Colonic mucosa (tissue), 4 donors: Measurements from ENCODE around the gene MAP3K1. TPM values are rescaled to one million over a fixed set of nuclear protein-coding genes. Genes with fewer than 3 reads are reported as not detected.

Experiments used
- DNase-seq: peaks from one replicate; pipeline ENCODE4 v3.0.0-alpha.2; 2020
- H3K27ac ChIP-seq: fragments of 200-600 bp; one replicate; pipeline ENCODE4 v1.8.0; 2021
- H3K27me3 ChIP-seq: fragments of 200-600 bp; one replicate; pipeline ENCODE4 v1.8.0; 2021
- H3K36me3 ChIP-seq: fragments of 200-600 bp; one replicate; pipeline ENCODE4 v1.8.0; 2021
- H3K4me1 ChIP-seq: fragments of 200-600 bp; one replicate; pipeline ENCODE4 v1.8.0; 2021; ENCODE audit warnings: mild to moderate bottlenecking
- H3K4me3 ChIP-seq: fragments of 200-600 bp; one replicate; pipeline ENCODE4 v1.8.0; 2021
- H3K9ac ChIP-seq, 2 donors: one replicate each; pipeline ENCODE4 v1.7.0; 2013; ENCODE audit warnings: control low read depth in 2 of 2, low read depth in 2 of 2, low read length in 2 of 2
- H3K9me3 ChIP-seq: fragments of 200-600 bp; one replicate; pipeline ENCODE4 v1.8.0; 2021
- CTCF ChIP-seq: fragments of 200-600 bp; IDR thresholded peaks from one replicate; pipeline ENCODE4 v1.8.0; 2022; ENCODE audit warnings: antibody characterized with exemption, mild to moderate bottlenecking
- intact Hi-C: fragments of 100-400 bp; cut with DNase I; formaldehyde crosslinking; loops from one replicate; pipeline ENCODE4 v1.14.1; 2022
- total RNA-seq, 2 donors: library from RNA; stranded (reverse); fragmentation: NEBNext Ultra II Directional in 1 of 2; extraction: Animal tissue kit (Norgen Biotek cat#: 25700) in 1 of 2; gene quantifications; one replicate each; pipeline ENCODE4 v1.2.1, GENCODE V29; 2021
- donor health status: healthy.
- donor health status: DM: no; HTN: no; CAD: no.
- donor health status: DM: no; HTN: no; CAD: no.

MAP3K1 gene
- total RNA-seq, 2 donors from 2014 or later = 12.2 to 12.6 TPM

- Histone ChIP-seq H3K36me3 (no peaks in the 10 kb centered on the region), H3K4me3 (no peak overlapping the region), H3K9ac (no peak overlapping the region), H3K9me3 (no peaks in the 10 kb centered on the region), H3K27me3 (no peaks in the 10 kb centered on the region), H3K4me1 (no peaks in the 10 kb centered on the region), H3K27ac (no peak overlapping the region)
- TF ChIP-seq CTCF = no peak
- no peak for DNase-seq
- intact Hi-C loops = no loop called here
Observed at GRCh38 chr5:56873056-56873455, 57.7 kb downstream of the MAP3K1 start.

- TF ChIP-seq CTCF = no peak
- H3K4me1 ChIP-seq = no peaks in the 10 kb centered on the region
- no peaks in the 10 kb centered on the region for H3K27me3 ChIP-seq
- H3K9ac ChIP-seq = no peak overlapping the region
- H3K4me3 ChIP-seq = no peak overlapping the region
- H3K36me3 ChIP-seq = peaks cover 4% of the 10 kb centered on the region
- no peaks in the 10 kb centered on the region for H3K9me3 ChIP-seq
- intact Hi-C loops = no loop called here
- no peak overlapping the region for H3K27ac ChIP-seq
- no peak for DNase-seq
Observed at GRCh38 chr5:56876327-56876726, 61.0 kb downstream of the MAP3K1 start.

GRCh38 chr5:56881571-56881970 is 66.2 kb downstream of the MAP3K1 start:
- Histone ChIP-seq H3K4me1 (no peaks in the 10 kb centered on the region), H3K27me3 (no peaks in the 10 kb centered on the region), H3K4me3 (no peak overlapping the region), H3K9ac (no peak overlapping the region), H3K36me3 (peaks cover 15% of the 10 kb centered on the region), H3K9me3 (no peaks in the 10 kb centered on the region), H3K27ac (no peak overlapping the region)
- DNase-seq = no peak
- no peak for TF ChIP-seq CTCF
- intact Hi-C loops = no loop called here

- no peaks in the 10 kb centered on the region for H3K36me3 ChIP-seq
- no peak for TF ChIP-seq CTCF
Observed at GRCh38 chr5:56893251-56893951, 78.1 kb downstream of the MAP3K1 start.

DNA sequence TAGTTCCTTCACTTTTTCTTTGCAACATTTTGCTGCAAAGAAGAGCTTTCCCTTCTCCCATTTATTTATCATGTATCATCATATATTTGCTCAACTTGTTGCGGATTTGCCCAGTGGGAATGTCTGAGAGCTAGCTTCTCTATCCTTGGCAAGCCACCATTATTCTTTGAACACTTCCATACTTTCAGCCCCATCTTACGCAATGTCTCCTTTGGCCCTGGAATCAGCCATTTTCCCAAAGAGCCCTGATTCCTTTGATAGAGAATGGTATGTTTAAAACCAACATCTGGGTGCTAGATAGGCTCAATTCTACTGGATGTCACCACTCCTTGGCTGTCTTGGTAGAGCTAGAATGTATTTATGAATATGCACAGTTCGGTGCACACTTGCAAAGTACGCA is 81.4 kb downstream of the MAP3K1 start:
- no peak for TF ChIP-seq CTCF
- Histone ChIP-seq H3K9ac (no peak overlapping the region), H3K27me3 (no peaks in the 10 kb centered on the region), H3K27ac (no peak overlapping the region), H3K9me3 (no peaks in the 10 kb centered on the region), H3K4me3 (no peak overlapping the region), H3K4me1 (no peaks in the 10 kb centered on the region), H3K36me3 (no peaks in the 10 kb centered on the region)
- DNase-seq = no peak
- intact Hi-C loops = no loop called here

More at GRCh38 chr5:56893251-56893951, 78.1 kb downstream of the MAP3K1 start:
- intact Hi-C loops = no loop called here
- H3K27ac ChIP-seq = no peak overlapping the region
- H3K27me3 ChIP-seq = no peaks in the 10 kb centered on the region
- no peaks in the 10 kb centered on the region for H3K9me3 ChIP-seq
- H3K4me3 ChIP-seq = no peak overlapping the region
- H3K9ac ChIP-seq = no peak overlapping the region
- H3K4me1 ChIP-seq = no peaks in the 10 kb centered on the region
- DNase-seq = no peak
